Right renal pelvis (tissue), 4 donors: Measurements from ENCODE around the gene TGFBR3. TPM values are rescaled to one million over a fixed set of nuclear protein-coding genes. Genes with fewer than 3 reads are reported as not detected.

ENCODE experiments used
- DNase-seq, 4 donors: peaks; one replicate each; pipeline ENCODE4 v3.0.0-alpha.2; 2013; ENCODE audit warnings: low read depth in 4 of 4, low spot score in 3 of 4, missing footprints in 1 of 4
- polyA plus RNA-seq, 4 donors: library from polyadenylated mRNA; unstranded; fragments of 120-200 nt; gene quantifications; one replicate each; pipeline ENCODE4 v1.2.1, GENCODE V29; 2013; ENCODE audit not compliant: insufficient read length in 4 of 4

TGFBR3 gene
- polyA plus RNA-seq, 4 donors: 115 to 154 (median 136) TPM

DNA sequence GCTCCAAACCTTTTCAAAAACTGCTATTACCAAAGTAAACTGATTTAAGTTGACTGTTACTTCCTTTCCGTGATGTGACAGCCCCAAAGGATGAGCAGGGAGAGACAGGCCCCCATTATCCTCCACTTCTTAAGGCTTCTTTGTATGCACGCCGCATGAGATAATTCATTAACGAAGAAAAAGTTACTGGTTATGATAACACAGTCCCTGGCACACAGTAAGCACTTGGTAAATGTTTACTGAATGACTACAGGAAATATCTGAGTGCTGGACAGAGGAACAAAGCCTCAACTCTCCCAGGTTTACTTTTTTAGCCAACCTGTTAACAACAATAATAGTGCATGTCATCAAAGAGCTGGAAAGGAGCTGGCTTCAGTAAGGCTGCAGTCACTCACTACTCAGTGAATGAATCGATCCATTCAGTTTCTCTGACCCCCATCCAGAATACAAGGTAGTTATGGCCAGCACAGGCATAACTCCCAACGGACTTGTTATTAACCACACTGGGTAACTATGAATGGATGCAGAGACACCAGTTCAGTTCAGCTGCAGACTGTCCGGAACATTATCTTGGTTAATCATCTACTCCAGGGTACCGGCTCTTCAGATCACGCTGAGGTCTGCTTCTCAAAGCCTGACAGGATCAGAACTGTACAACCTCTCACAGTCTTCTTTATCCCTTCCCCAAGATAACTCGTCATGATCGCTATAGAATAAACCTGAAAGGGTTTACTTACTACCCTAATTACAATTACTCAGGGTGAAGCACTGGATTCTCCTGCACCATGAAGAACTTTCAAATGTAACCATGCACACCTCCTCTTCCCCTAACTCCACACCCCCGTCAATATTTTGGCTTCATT is 58.3 kb downstream of the TGFBR3 start:
- no peak for DNase-seq

DNA sequence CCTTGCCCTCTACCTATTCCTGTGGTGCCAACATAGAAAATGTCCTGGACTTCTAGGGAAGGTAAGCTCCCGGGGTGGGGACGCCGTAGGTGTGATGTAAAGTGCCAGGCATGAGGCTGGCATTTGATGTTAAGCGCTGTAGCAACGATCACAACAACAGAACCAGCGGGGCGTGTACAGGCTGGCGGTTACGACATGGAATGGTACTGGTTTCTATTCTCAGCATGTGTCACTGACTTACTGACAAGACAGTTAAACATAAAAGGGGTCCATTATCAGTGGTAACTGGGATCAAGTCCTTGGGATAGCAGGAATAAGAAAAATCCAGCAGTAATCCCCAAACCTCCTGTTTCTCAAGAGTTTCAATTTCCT is 58.9 kb downstream of the TGFBR3 start:
- no peak for DNase-seq

DNA sequence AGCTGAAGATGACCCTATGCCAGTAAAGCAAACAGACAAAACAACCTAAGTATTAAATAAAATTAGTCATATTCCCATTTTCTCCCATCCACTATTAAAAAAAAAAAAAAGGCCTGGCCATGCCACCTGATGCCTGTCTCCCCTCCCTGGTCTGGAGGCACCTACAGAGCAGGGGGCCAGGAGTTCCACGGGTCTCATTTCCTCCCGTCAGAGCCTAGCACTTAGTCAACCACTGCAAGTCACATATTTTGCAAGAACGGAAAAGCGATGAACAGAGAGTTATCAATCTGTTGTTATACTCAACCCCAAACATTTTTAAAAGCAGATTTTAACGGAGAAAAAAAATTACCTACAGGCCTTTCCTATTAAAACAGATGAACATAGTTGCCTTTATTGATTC is 59.3 kb downstream of the TGFBR3 start:
- DNase-seq: no peak

DNA sequence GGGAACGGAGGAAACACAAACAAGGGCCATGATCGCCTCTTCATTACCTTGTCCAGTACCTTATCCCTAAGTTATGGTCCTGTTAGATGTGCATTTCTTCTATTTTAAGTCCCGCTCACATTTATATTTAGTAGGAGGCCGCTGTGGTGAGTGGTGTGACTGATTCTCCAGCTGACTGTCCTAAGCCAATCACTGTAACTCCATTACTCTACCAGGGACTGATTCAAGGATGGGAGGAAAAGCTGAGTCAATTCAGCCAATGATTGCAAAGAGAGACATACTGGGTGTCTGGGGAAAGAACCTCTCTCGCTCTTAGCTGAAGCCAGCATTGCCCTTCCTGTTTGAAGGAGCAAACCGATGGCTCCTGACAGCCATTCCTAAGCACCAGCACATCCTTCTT is 59.7 kb downstream of the TGFBR3 start:
- DNase-seq: no peak

DNA sequence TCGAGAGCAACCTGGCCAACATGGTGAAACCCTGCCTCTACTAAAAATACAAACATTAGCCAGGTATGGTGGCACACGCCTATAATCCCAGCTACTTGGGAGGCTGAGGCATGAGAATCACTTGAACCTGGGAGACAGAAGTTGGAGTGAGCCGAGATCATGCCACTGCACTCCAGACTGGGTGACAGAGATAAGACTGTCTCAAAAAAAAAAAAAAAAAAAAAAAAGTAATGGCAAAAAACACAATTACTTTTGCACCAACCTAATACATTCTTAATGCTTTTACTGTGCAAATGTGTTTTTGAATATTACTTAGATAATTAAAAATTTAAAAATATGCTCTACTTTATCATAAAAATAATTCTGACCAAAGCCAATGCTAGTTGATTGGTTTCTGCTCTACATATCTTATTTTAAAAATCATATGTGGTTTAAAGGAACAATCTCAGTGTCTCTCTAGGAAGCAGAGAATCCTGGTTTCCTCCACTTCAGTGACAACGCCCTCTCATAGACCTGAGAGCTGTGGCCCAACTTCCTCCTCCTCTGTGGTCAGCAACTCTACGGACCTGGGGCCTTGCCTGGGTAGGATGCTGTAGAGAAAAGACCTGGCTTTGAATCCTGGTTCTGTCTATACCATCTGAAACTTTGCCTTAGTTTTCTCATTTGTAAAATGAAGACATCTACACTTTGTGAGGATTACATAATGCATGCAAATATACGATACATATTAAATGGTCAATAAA is 64.7 kb downstream of the TGFBR3 start:
- DNase-seq: no peak

DNA sequence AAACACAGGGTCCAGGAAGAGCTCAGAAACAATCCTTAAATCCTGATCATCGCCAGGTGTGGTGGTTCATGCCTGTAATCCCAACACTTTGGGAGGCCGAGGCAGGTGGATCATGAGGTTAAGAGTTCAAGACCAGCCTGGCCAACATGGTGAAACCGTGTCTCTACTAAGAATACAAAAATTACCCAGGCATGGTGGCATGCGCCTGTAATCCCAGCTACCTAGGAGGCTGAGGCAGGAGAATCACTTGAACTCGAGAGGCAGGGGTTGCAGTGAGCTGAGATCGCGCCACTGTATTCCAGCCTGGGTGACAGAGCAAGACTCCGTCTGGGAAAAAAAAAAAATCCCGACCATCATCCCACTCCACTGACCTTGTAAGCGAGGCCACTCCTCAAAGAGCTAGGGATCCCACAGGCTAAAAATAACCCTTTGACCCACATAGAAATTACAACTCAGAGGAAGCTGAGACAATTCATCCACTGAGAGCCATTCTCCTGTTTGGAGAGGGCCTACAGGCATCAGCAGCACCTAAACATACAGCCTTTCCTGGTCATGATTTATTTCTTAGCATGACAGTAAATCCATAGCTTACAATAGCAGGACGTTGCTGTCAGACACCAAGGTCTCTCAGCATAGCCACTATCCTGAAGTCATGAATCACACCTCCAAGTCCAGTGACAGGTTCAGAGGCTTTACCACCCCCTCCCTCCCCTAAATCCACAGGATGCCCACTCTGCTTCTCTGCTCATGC is 66.7 kb downstream of the TGFBR3 start:
- no peak for DNase-seq

DNA sequence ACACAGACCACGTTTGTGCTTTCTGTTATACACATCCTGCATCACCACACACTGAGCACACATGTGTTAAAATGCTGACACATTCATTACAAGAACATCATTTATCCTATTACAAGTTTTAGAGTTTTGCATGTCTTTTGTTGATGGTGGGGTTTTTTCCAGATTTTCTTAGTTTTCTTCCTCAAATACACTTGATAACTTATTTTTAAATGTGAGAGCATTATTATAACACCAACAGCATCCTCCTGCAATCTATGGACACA is 67.3 kb downstream of the TGFBR3 start:
- no peak for DNase-seq

DNA sequence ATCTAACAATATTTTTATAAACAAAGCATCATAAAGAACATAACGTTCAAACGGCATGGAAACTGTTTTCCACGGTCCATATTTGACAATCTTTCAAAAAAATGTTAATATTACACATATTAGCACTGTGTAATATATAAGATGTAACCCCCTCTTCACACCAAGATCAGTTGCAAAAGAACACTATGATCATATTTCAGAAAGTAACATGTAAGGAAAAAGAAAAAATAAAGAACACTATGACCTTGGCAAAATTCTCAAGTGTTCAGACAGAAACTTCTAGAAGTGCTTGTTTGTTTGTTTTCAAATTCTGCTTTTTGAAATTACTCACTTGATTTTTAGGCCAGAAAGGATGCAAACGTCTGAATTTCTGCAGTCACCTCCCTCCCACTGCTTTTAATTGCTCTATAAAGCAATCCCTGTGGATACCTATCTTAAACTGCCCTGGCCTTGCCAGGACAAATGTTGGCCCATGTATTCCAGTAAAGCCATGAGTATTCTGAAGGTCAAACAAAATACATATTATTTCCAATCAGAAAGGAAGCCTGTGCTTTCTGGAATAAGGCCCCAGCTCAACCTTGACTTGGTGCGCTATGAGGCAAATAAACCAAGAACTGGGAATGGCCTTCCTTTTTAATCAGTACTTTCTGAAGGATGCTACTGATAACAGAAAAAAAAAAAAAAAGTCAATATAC is 68.6 kb downstream of the TGFBR3 start:
- DNase-seq: no peak

DNA sequence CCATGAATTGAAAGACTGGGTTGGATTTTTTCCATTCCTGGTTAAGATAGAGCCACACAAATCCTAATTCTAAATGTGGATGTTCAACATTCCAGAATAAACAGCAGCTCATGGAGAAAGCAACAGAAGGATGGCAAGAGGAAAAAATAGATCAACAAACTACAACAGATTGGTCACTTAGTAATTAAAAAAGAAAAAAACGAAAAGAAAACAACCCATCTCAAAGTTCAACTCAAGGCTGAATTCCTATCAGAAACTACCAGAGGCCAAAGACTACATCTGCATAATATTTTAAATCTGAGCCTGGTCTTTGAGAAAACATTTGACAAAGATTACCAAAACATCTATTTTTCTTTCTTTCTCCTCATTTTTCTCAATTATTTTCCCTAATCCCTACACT is 69.9 kb downstream of the TGFBR3 start:
- DNase-seq: no peak

DNA sequence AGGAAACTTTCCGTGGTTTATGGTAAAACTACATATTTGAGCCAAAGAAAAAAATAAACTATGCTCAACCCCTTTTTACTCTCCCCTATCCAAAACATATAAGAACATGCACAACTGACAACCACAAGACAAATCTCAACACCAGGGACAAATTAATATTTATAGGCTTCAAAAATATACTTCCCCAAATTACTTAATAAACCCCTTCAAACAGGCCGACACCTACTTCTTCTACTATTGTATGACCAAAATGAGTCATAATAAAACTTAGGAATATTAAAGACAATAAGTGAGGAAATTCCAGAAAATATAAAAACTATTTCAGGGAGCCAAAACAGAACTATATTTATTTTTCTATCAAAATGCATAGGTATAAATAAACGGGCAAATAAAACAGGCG is 71.5 kb downstream of the TGFBR3 start:
- no peak for DNase-seq

DNA sequence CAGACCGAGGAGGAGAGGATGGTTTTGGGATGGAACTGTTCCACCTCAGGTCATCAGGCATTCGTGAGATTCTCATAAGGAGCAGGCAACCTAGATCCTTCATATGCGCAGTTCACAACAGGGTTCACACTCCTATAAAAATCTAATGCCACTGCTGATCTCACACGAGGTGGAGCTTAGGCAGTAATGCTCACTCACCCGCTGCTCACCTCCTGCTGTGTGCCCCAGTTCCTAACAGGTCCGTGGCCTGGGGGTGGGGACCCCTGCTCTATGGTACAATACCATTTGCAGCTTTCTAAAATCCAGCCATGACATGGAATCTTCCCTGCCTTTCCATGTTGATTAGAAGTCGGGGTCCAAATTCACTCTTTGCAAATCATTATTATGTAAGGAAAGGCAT is 72.1 kb downstream of the TGFBR3 start:
- DNase-seq: no peak

DNA sequence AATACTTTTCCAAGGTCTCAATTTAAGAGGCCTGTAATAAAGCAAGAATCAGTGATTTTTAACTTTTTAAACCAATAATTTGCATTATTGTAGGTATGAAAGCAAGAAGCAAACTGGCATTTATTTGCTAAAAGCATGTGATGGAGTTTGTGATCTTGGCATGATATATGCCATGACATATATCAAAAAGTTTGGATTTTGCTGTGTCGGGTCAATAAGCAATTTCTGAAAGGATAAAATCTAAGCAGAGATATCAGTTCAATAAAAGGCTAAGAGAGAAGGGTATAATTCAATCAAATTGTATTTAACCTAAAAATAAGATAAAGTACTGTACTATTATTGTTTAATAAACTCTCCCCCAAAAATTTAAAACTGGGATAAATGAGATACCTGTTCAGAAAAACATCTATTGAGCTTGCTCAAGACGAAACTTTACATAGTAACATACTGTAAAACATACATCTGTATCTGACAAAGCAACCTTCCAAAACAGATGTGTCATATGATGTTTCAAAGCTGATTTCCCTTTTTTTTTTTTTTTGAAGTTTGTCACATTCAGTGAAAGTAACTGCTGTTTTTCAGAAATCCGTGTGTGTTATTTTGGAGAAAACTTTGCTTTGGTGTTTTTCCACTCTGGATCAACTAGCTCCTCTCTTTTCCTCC is 74.5 kb downstream of the TGFBR3 start:
- DNase-seq: no peak

DNA sequence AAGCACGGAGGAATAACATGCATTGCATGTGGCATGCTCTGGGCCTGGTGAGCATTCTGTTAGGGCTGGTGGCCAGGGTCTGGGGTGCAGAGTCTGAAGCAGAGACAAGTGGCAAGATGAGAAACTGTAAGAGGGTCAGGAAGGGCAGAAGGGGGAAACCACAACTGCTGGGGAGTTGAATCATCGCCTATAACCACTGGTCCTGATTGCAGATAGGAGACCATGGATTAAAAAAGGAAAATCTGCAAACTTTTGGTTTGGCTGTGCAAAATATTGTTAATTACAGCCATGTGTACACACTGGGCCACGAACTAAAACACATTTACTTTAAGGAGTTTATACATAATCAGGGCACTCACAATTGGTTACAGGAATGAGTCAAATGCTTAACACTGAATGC is 76.6 kb downstream of the TGFBR3 start:
- DNase-seq: no peak

DNA sequence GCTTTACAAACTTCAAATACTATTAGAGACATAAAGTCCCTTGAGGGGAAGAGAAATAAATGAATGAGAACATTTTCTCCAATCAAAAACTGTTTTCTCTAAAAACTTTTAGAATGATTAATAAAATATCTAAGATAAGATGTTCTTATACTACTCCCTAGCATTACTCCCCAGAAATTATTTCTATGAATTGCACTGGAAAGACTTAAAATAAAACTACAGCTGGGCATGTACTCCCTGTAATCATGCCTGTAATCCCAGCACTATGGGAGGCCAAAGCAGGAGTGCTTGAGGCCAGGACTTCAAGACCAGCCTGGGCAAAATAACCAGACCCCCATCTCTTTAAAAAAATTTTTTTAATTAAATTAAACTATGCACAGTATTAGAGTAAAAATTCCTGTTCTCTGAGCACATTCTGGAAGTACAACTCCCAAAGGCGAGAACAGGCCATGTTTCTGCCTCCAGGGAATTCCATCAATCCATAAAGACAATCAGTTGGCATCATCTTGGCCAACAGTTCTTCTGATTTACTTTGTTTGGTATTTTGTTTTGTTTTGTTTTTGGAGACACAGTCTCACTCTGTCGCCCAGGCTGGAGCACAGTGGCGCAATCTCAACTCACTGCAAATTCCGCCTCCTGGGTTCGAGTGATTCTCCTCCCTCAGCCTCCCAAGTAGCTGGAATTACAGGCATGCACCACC is 77.9 kb downstream of the TGFBR3 start:
- no peak for DNase-seq

DNA sequence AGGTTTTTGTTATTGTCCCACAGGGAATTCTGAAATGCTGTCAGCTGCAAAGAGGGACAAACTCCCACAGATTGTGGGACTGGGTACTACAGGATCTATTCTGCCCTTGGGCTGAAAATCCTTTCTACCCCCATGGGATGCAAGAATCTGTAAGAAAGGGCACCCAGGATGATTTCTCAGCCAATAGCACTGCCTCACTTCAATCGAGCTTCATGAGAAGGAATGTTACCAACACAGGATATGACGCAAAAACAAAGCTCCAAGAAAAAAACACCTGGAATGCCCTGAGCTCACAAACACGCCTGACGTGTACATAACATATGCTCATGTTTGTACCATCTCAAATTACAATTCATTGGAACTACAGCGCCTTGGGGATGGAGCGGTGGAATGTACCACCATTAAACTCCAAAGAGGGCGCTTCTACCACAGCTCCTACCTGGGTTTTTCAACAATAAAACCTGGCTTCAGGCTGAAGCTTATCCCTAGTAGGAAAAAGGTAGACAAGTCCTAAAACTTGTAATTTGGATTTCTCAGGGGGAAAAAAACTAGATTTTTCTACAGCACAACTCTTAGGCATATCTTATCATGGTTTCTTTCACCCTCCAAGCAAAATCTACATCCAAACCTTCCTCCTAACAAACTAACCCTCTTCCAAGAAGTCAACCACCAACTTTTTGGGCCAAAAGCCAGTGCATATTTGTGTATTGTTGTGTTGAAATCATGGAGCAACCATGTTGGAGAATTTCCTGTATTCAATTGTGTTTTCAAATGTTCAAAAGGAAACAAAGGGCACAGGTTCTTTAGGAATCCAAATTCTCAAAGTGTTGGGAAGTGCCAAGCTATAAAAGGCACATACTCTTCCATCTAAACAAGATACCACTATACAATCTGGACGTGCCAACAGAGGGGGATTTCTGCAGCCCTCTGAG is 78.9 kb downstream of the TGFBR3 start:
- no peak for DNase-seq

DNA sequence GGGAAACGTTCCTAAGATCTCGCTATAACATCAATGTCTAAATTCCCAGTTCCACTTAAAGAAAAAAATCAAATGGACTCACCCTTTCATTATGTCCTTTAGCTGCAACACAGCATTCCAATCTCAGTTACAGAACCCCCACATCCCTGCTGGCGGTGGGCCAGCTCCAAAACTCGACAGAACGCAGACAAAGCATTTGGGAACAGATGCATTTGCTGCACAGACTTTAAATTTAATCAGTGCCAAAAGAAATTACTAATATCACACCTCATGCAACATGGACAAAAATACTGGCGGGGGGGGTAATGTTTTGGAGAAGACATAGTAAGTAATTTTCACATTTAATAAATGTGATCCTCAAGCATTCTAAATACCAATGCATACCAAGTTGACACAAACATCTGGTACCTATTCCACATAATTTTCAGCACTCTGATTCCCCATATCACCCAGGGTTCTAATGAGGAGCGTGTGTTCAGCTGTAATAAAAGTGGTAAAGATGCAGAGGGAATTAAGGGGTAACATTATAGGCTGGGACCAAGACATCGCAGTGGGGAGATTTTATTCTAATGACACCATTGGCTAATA is 79.7 kb downstream of the TGFBR3 start:
- no peak for DNase-seq

DNA sequence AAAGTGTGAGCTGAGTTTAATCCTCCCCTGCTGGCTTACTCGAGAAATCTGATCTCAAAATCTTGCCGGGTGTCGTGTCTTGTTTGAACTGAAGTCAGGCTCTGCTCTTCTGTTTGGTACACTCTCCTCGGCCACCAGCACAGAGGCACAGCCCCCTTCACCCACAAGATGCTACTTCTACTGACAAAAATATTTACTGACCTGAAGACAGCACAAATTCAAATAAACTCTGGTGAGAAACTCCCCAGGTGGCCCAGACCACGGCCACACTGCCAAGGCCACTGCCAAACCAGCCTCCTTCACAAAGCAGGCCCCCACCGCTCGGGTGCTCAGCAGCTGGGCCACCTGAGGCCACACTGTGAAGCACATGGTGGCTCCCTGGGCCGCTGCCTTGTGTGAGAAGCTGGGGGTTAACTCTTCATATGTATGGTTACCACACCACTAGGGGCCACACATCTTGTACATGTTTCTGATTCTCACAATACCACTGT is 80.6 kb downstream of the TGFBR3 start:
- DNase-seq: no peak

DNA sequence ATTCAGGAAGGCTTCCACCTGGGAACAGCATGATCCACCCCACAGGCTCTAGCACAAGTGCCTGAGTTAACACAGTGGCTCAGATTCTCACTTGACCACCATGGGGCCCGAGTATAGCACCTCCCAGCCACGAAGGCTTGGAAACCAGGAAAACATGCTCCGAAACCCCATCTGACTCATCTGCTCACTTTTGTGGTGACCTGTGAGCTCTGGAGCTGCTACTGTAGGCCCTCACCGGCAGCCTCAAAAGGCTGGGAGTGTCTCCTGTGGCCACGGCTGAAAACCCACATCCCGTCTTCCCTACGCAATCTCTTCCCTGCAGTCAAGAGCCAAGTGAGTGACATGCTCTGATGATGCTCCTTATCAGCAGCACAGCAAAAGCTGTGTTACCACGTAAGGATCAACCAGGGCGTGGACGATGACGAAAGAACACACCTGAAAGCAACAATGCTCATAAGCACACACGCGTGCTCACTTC is 81.4 kb downstream of the TGFBR3 start:
- DNase-seq: no peak
